Measurements from ENCODE around the gene PSEN1. TPM values are rescaled to one million over a fixed set of nuclear protein-coding genes. Genes with fewer than 3 reads are reported as not detected.

Gene PSEN1
- total RNA-seq, 2 experiments from 2014 or later = 31.2 to 31.6 TPM

GRCh38 chr14:73125746-73126145 is 10.6 kb upstream of the PSEN1 start:
- intact Hi-C loops (cut with DNase I, micrococcal nuclease) = no loop called here
- ChIA-PET POLR2A (interaction anchor here (0.7 kb wide), 1 partner anchor 1877 kb away, joined by 3 read pairs; the partner anchor contains the start of gene EIF2B2), CTCF (interaction anchor here (1.2 to 1.3 kb wide), 2 partner anchors 10 to 18 kb away, joined by 4 read pairs; partner anchors contain the start of gene PSEN1)
- no peaks in the 10 kb centered on the region for H3K9me3 Mint-ChIP-seq (ENCODE audit: low read depth)
- DNase-seq (no peak), ATAC-seq (no peak)
- peaks cover 21% of the 10 kb centered on the region for H3K36me3 Mint-ChIP-seq (ENCODE audit: low read depth)
- H3K27ac Mint-ChIP-seq = no peak overlapping the region
- H3K27me3 Mint-ChIP-seq = no peaks in the 10 kb centered on the region
- H3K4me3 Mint-ChIP-seq = no peak overlapping the region
- H3K4me1 Mint-ChIP-seq = peaks cover 3% of the 10 kb centered on the region

- H3K27me3 Mint-ChIP-seq = no peaks in the 10 kb centered on the region
- ChIA-PET POLR2A (no interaction called here), CTCF (no interaction called here)
- peaks cover 24% of the 10 kb centered on the region for H3K36me3 Mint-ChIP-seq (ENCODE audit: low read depth)
- intact Hi-C loops (cut with DNase I, micrococcal nuclease) = no loop called here
- ATAC-seq (no peak), DNase-seq (no peak)
- H3K9me3 Mint-ChIP-seq (ENCODE audit: low read depth) = peaks cover 17% of the 10 kb centered on the region
- no peak overlapping the region for H3K4me3 Mint-ChIP-seq
- H3K4me1 Mint-ChIP-seq = peaks cover 19% of the 10 kb centered on the region
- no peak overlapping the region for H3K27ac Mint-ChIP-seq
These were observed 2.5 kb upstream of the PSEN1 start for GRCh38 chr14:73133795-73134194.

GRCh38 chr14:73136085-73136386 is 271 bp upstream of the PSEN1 start:
- ChIA-PET CTCF (interaction anchor here (0.7 to 1.2 kb wide), 6 partner anchors 10 to 431 kb away, joined by 3 to 4 read pairs (median 4); no protein-coding TSS in a partner anchor), POLR2A (interaction anchor here (0.6 to 1.9 kb wide), 7 partner anchors 77 to 636 kb away, joined by 3 to 13 read pairs (median 5); partner anchors contain the start of genes ACOT2, NUMB, RBM25 and ZFYVE1)
- Mint-ChIP-seq H3K9me3 (ENCODE audit: low read depth) (peaks cover 17% of the 10 kb centered on the region), H3K36me3 (ENCODE audit: low read depth) (peaks cover 25% of the 10 kb centered on the region), H3K4me1 (peaks cover 27% of the 10 kb centered on the region), H3K27ac (peak overlapping the region; percentile 82), H3K4me3 (peak overlapping the region; percentile 86), H3K27me3 (no peaks in the 10 kb centered on the region)
- no peak for ATAC-seq
- intact Hi-C loops (cut with DNase I, micrococcal nuclease) = loop anchor here (1.0 to 2.0 kb wide), 9 partner anchors 78 to 814 kb away; partner anchors contain the start of genes NUMB (in 2 of the 2), RBM25 (in 2 of the 2), ZFYVE1 (in 2 of the 2) and ACOT2 (in 1 of the 2)
- DNase-seq = no peak

GRCh38 chr14:73140811-73141323 is 4.6 kb downstream of the PSEN1 start:
- no peak overlapping the region for H3K4me3 Mint-ChIP-seq
- peaks cover 46% of the 10 kb centered on the region for H3K4me1 Mint-ChIP-seq
- H3K27ac Mint-ChIP-seq = no peak overlapping the region
- peaks cover 13% of the 10 kb centered on the region for H3K36me3 Mint-ChIP-seq (ENCODE audit: low read depth)
- H3K9me3 Mint-ChIP-seq (ENCODE audit: low read depth) = no peaks in the 10 kb centered on the region
- no peak for ATAC-seq
- CTCF ChIA-PET = no interaction called here
- no peak for DNase-seq
- H3K27me3 Mint-ChIP-seq = no peaks in the 10 kb centered on the region
- intact Hi-C loops (cut with DNase I, micrococcal nuclease) = loop anchor here in 1 of 2 experiments (1.0 kb wide), 1 partner anchor 57 kb away; no protein-coding TSS in a partner anchor
- POLR2A ChIA-PET = interaction anchor here (0.7 kb wide), 1 partner anchor 589 kb away, joined by 5 read pairs; no protein-coding TSS in a partner anchor

- Mint-ChIP-seq H3K4me1 (peaks cover 43% of the 10 kb centered on the region), H3K27me3 (no peaks in the 10 kb centered on the region), H3K27ac (peak overlapping the region; percentile 55), H3K4me3 (no peak overlapping the region), H3K9me3 (ENCODE audit: low read depth) (no peaks in the 10 kb centered on the region), H3K36me3 (ENCODE audit: low read depth) (peaks cover 10% of the 10 kb centered on the region)
- intact Hi-C loops (cut with DNase I, micrococcal nuclease) = no loop called here
- ChIA-PET POLR2A (interaction anchor here (0.7 kb wide), 1 partner anchor 57 kb away, joined by 4 read pairs; no protein-coding TSS in a partner anchor), CTCF (interaction anchor here (0.9 to 1.5 kb wide), 2 partner anchors 10 to 81 kb away, joined by 3 read pairs; no protein-coding TSS in a partner anchor)
- peak; percentile 23 for ATAC-seq
- DNase-seq = no peak
These were observed 5.9 kb downstream of the PSEN1 start for GRCh38 chr14:73142216-73142615.

- ATAC-seq (no peak), DNase-seq (no peak)
- Mint-ChIP-seq H3K4me3 (no peak overlapping the region), H3K36me3 (ENCODE audit: low read depth) (peaks cover 6% of the 10 kb centered on the region), H3K27me3 (no peaks in the 10 kb centered on the region), H3K9me3 (ENCODE audit: low read depth) (no peaks in the 10 kb centered on the region), H3K4me1 (peaks cover 36% of the 10 kb centered on the region), H3K27ac (peak overlapping the region; percentile 55)
- intact Hi-C loops (cut with DNase I, micrococcal nuclease) = no loop called here
- ChIA-PET CTCF (interaction anchor here (1.5 kb wide), 1 partner anchor 10 kb away, joined by 3 read pairs; no protein-coding TSS in a partner anchor), POLR2A (interaction anchor here (0.6 kb wide), 1 partner anchor 10 kb away, joined by 3 read pairs; no protein-coding TSS in a partner anchor)
These were observed 6.7 kb downstream of the PSEN1 start for GRCh38 chr14:73143003-73143402.

- no peaks in the 10 kb centered on the region for H3K9me3 Mint-ChIP-seq (ENCODE audit: low read depth)
- H3K4me3 Mint-ChIP-seq = no peak overlapping the region
- intact Hi-C loops (cut with DNase I, micrococcal nuclease) = no loop called here
- H3K27ac Mint-ChIP-seq = peak overlapping the region; percentile 55
- peaks cover 36% of the 10 kb centered on the region for H3K4me1 Mint-ChIP-seq
- DNase-seq = no peak
- ChIA-PET POLR2A (interaction anchor here (0.6 kb wide), 2 partner anchors 9 to 121 kb away, joined by 3 read pairs; no protein-coding TSS in a partner anchor), CTCF (interaction anchor here (1.5 kb wide), 1 partner anchor 9 kb away, joined by 3 read pairs; no protein-coding TSS in a partner anchor)
- H3K36me3 Mint-ChIP-seq (ENCODE audit: low read depth) = peaks cover 10% of the 10 kb centered on the region
- H3K27me3 Mint-ChIP-seq = no peaks in the 10 kb centered on the region
- no peak for ATAC-seq
These were observed 7.3 kb downstream of the PSEN1 start for GRCh38 chr14:73143617-73144016.

- ChIA-PET POLR2A (no interaction called here), CTCF (no interaction called here)
- DNase-seq = no peak
- no peak overlapping the region for H3K4me3 Mint-ChIP-seq
- H3K9me3 Mint-ChIP-seq (ENCODE audit: low read depth) = no peaks in the 10 kb centered on the region
- no peak overlapping the region for H3K27ac Mint-ChIP-seq
- peaks cover 34% of the 10 kb centered on the region for H3K4me1 Mint-ChIP-seq
- H3K27me3 Mint-ChIP-seq = no peaks in the 10 kb centered on the region
- peaks cover 20% of the 10 kb centered on the region for H3K36me3 Mint-ChIP-seq (ENCODE audit: low read depth)
- intact Hi-C loops (cut with DNase I, micrococcal nuclease) = no loop called here
- no peak for ATAC-seq
These were observed 9.1 kb downstream of the PSEN1 start for GRCh38 chr14:73145371-73145770.

GRCh38 chr14:73146111-73146510 is 9.8 kb downstream of the PSEN1 start:
- DNase-seq (no peak), ATAC-seq (no peak)
- no peak overlapping the region for H3K4me3 Mint-ChIP-seq
- POLR2A ChIA-PET = interaction anchor here (0.6 kb wide), 1 partner anchor 117 kb away, joined by 3 read pairs; no protein-coding TSS in a partner anchor
- H3K27me3 Mint-ChIP-seq = no peaks in the 10 kb centered on the region
- H3K36me3 Mint-ChIP-seq (ENCODE audit: low read depth) = peaks cover 19% of the 10 kb centered on the region
- CTCF ChIA-PET = no interaction called here
- intact Hi-C loops (cut with DNase I, micrococcal nuclease) = no loop called here
- no peak overlapping the region for H3K27ac Mint-ChIP-seq
- H3K9me3 Mint-ChIP-seq (ENCODE audit: low read depth) = no peaks in the 10 kb centered on the region
- H3K4me1 Mint-ChIP-seq = peaks cover 27% of the 10 kb centered on the region

- H3K9me3 Mint-ChIP-seq (ENCODE audit: low read depth) = no peaks in the 10 kb centered on the region
- DNase-seq (no peak), ATAC-seq (no peak)
- ChIA-PET CTCF (interaction anchor here (0.7 kb wide), 1 partner anchor 24 kb away, joined by 3 read pairs; no protein-coding TSS in a partner anchor), POLR2A (no interaction called here)
- peaks cover 16% of the 10 kb centered on the region for H3K36me3 Mint-ChIP-seq (ENCODE audit: low read depth)
- H3K27ac Mint-ChIP-seq = no peak overlapping the region
- no peak overlapping the region for H3K4me3 Mint-ChIP-seq
- H3K4me1 Mint-ChIP-seq = peaks cover 5% of the 10 kb centered on the region
- no peaks in the 10 kb centered on the region for H3K27me3 Mint-ChIP-seq
- intact Hi-C loops (cut with DNase I, micrococcal nuclease) = no loop called here
These were observed 13.4 kb downstream of the PSEN1 start for GRCh38 chr14:73149753-73150152.

- Mint-ChIP-seq H3K4me1 (no peaks in the 10 kb centered on the region), H3K4me3 (no peak overlapping the region), H3K36me3 (ENCODE audit: low read depth) (peaks cover 23% of the 10 kb centered on the region), H3K27me3 (no peaks in the 10 kb centered on the region), H3K27ac (no peak overlapping the region), H3K9me3 (ENCODE audit: low read depth) (no peaks in the 10 kb centered on the region)
- ChIA-PET CTCF (interaction anchor here (1.3 to 1.7 kb wide), 2 partner anchors 10 to 19 kb away, joined by 3 read pairs; no protein-coding TSS in a partner anchor), POLR2A (no interaction called here)
- no peak for DNase-seq
- no peak for ATAC-seq
- intact Hi-C loops (cut with DNase I, micrococcal nuclease) = no loop called here
These were observed 17.0 kb downstream of the PSEN1 start for GRCh38 chr14:73153272-73153671.

GRCh38 chr14:73162251-73162650 is 25.9 kb downstream of the PSEN1 start:
- ATAC-seq (no peak), DNase-seq (no peak)
- POLR2A ChIA-PET = no interaction called here
- no peak overlapping the region for H3K27ac Mint-ChIP-seq
- H3K4me3 Mint-ChIP-seq = no peak overlapping the region
- no peaks in the 10 kb centered on the region for H3K9me3 Mint-ChIP-seq (ENCODE audit: low read depth)
- CTCF ChIA-PET = no interaction called here
- H3K27me3 Mint-ChIP-seq = no peaks in the 10 kb centered on the region
- intact Hi-C loops (cut with DNase I, micrococcal nuclease) = no loop called here
- H3K36me3 Mint-ChIP-seq (ENCODE audit: low read depth) = peaks cover 37% of the 10 kb centered on the region
- peaks cover 2% of the 10 kb centered on the region for H3K4me1 Mint-ChIP-seq
